ENCODE results near the gene LRRC74B.
"Not testable (repeated sequence)": the region's sequence is repeated elsewhere in the genome, so short reads cannot be mapped to it uniquely, and the experiment has no call there.

LRRC74B gene

DNA sequence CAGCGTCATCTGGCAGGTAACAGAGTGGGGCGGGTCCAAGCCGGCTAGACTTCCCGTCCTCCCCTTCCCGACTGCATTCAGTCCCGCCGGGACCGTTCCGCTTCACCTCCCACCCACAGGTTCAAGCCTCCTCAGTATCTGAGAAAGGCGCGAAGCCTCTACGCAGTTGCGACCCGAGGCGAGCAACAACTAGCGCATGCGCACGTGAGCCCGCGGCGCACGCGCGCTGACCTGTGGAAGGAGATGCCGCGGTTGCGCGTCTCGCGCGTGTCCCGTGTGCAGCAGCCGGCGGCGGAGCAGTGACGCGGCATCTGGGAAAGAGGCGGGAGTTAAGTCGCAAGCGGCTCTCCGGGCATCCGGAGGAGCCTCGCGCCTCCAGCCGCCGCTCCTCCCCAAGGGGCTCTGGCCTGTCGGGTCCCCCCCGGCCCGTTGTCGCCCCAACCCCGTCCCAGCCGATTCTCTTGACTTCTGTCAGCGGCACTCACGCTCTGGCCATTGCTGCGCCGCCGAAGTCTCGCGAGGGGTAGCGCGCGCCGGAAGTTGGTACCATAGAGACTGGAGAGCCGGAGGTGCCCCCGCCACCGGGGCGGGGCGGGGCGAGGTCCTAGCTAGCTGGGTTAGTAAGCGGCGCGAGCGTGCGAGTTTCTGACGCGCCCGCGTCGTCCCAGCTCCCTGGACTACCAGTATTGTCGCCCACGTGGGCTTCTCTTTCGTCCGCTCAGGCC lies 44.0 kb upstream of the LRRC74B start, which contains the start of gene THAP7:
Gene THAP7, minus strand, starts transcription at position 518 of the 725 bp plus-strand sequence. Its CDS starts 207 bp downstream, at position 311.
- TF ChIP-seq POLR2A (IDR thresholded peaks at IDR 0.05; ENCODE audit: extremely low read depth, insufficient read length), result peak; percentile 72
- TF ChIP-seq MYC (IDR thresholded peaks at IDR 0.05; ENCODE audit: low read depth, low read length), result no peak; the same call in none of the 2 replicates
- TF ChIP-seq, protein P1, sequence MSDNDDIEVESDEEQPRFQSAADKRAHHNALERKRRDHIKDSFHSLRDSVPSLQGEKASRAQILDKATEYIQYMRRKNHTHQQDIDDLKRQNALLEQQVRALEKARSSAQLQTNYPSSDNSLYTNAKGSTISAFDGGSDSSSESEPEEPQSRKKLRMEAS (IDR thresholded peaks at IDR 0.05; ENCODE audit: low read depth, low read length), result peak; percentile 84
- TF ChIP-seq, protein P2, sequence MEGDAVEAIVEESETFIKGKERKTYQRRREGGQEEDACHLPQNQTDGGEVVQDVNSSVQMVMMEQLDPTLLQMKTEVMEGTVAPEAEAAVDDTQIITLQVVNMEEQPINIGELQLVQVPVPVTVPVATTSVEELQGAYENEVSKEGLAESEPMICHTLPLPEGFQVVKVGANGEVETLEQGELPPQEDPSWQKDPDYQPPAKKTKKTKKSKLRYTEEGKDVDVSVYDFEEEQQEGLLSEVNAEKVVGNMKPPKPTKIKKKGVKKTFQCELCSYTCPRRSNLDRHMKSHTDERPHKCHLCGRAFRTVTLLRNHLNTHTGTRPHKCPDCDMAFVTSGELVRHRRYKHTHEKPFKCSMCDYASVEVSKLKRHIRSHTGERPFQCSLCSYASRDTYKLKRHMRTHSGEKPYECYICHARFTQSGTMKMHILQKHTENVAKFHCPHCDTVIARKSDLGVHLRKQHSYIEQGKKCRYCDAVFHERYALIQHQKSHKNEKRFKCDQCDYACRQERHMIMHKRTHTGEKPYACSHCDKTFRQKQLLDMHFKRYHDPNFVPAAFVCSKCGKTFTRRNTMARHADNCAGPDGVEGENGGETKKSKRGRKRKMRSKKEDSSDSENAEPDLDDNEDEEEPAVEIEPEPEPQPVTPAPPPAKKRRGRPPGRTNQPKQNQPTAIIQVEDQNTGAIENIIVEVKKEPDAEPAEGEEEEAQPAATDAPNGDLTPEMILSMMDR (IDR thresholded peaks at IDR 0.05; ENCODE audit: low read depth, low read length), result no peak
- DNase-seq (ENCODE audit: low read depth), result peak; percentile 97
- peak within 1 kb of the TSS; percentile 88 for H3K4me3 ChIP-seq (ENCODE audit: low read depth, low read length)

DNA sequence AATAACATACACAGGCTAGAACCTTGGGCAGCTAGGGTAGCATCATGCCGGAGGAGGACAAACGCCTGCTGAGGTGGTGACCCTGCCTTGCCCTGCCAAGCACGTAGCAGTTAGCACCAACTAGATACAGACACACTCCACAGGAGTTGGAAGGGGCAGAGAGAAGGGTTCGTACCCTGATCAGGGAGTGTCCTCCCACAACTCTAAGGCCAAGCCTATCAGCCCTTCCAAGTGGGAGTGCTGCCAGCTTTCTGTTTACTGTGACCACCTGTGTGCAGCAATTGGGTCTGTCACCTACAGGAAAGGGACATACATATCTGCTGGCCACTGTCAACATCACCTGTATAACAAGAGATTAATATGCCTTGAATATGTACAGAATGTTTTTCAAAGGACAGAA lies 42.0 kb upstream of the LRRC74B start:
- no peak overlapping the region for H3K4me3 ChIP-seq (ENCODE audit: low read depth, low read length)
- TF ChIP-seq, protein P2 (IDR thresholded peaks at IDR 0.05; ENCODE audit: low read depth, low read length), result no peak
- no peak for TF ChIP-seq POLR2A (IDR thresholded peaks at IDR 0.05; ENCODE audit: extremely low read depth, insufficient read length)
- TF ChIP-seq, protein P1 (IDR thresholded peaks at IDR 0.05; ENCODE audit: low read depth, low read length), result no peak
- TF ChIP-seq MYC (IDR thresholded peaks at IDR 0.05; ENCODE audit: low read depth, low read length), result no peak
- no peak for DNase-seq (ENCODE audit: low read depth)

DNA sequence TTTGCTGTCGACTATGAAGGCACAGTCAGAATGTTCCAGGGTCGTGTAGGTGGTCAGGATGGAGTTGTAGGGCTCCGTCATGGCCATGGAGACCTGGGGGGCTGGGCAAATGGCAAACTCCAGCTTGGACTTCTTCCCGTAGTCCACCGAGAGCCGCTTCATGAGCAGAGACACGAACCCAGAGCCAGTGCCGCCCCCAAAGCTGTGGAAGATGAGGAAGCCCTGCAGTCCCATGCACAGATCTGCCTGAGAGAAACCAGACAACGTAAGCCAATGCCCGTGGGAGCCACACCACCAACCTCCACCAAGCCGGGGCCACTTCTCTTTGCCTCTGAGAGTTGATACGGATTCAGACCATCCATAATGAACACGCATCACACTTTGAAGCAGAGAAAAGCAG lies 36.5 kb upstream of the LRRC74B start:
- not testable (repeated sequence) for DNase-seq (ENCODE audit: low read depth)

DNA sequence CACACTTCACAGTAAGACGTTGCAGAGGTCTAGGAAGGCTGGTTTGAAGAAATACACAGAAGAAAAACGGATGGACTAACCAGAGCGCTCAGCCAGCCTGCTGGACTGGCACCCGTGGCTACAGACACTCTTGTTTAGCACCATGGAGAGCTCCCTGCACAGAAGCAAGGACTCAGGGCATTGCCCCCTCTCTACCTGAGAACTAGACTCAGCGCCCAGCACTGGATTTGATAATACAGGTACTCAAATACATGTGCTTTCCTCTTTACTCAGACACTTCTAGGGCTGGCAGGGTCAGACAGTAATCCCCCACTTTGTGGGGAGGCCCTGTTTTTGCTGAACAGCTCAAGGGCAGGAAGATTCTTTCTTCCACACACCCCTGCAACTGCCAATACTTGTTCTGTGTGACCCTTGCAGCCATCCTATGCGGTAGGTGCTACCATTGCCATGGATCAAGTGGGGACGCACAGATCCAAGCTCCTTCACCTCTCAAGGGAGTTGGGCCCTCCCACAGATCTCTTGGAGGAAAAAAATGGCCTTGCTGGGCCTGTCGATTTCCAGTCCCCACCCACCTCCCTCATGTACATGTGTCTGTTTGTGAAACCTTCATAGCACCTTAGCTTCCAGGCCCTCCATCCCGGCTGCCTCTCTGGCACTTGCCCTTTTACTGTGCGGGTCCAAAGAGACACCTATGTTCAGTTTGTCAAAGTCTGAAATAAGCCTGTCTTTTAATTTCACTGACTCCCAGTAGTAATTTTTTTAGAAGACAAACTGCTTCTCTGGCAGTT lies 35.9 kb upstream of the LRRC74B start:
- no peak overlapping the region for H3K4me3 ChIP-seq (ENCODE audit: low read depth, low read length)
- TF ChIP-seq, protein P2 (IDR thresholded peaks at IDR 0.05; ENCODE audit: low read depth, low read length), result no peak
- TF ChIP-seq, protein P1 (IDR thresholded peaks at IDR 0.05; ENCODE audit: low read depth, low read length), result no peak; the same call in 1 of the 2 replicates
- TF ChIP-seq POLR2A (IDR thresholded peaks at IDR 0.05; ENCODE audit: extremely low read depth, insufficient read length) (no peak), MYC (IDR thresholded peaks at IDR 0.05; ENCODE audit: low read depth, low read length) (no peak)
- peak; percentile 77 for DNase-seq (ENCODE audit: low read depth)

More for the DNA sequence above, 36.5 kb upstream of the LRRC74B start:
- H3K4me3 ChIP-seq (ENCODE audit: low read depth, low read length), result not testable (repeated sequence)

DNA sequence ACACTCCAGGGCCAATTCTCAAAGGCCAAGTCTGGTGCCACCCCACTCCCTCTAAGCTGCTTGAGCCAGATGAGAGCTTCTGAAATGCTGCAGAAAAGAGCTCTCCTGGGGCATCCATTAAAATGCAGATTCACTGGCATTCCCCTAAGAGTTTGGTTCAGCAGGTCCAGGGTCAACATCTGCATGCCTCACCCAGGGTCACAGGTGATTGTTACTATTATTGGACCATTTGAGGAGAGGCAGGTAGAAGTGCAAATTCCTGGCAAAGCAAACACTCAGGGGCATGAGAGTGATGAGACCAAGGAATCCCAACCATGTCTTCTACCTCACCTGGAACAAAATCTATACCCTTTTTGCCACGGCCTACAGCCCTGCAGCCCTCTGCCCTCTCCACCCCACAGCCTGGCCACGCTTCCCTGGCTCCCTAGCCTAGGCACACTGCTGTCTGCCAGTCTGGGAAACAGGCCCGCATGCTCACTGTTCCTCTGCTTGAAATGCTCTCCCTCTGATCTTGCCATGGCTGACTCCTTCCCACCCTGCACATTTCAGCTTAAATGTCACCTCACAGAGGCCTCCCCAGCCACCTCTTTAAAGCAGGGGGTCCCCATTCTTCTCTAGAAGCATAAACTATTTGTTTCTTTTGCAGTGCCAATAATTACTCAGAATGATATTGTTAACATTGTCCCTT lies 35.2 kb upstream of the LRRC74B start:
- DNase-seq (ENCODE audit: low read depth), result no peak
- no peak overlapping the region for H3K4me3 ChIP-seq (ENCODE audit: low read depth, low read length)
- TF ChIP-seq, protein P2 (IDR thresholded peaks at IDR 0.05; ENCODE audit: low read depth, low read length), result no peak
- TF ChIP-seq, protein P1 (IDR thresholded peaks at IDR 0.05; ENCODE audit: low read depth, low read length), result no peak
- no peak for TF ChIP-seq MYC (IDR thresholded peaks at IDR 0.05; ENCODE audit: low read depth, low read length)
